Activated CD4-positive, alpha-beta T cell treated with anti-CD3 and anti-CD28 coated beads for 24 hours (primary cell): ENCODE results near the gene HYAL2.
A peak's percentile ranks its signal among the peaks of the same experiment; 100 is the strongest.

Experiments used
- DNase-seq, 2 donors: peaks; one replicate each; pipeline ENCODE4 v3.0.0-alpha.2; 2020; ENCODE audit warnings: low read depth in 2 of 2

The HYAL2 gene

DNA sequence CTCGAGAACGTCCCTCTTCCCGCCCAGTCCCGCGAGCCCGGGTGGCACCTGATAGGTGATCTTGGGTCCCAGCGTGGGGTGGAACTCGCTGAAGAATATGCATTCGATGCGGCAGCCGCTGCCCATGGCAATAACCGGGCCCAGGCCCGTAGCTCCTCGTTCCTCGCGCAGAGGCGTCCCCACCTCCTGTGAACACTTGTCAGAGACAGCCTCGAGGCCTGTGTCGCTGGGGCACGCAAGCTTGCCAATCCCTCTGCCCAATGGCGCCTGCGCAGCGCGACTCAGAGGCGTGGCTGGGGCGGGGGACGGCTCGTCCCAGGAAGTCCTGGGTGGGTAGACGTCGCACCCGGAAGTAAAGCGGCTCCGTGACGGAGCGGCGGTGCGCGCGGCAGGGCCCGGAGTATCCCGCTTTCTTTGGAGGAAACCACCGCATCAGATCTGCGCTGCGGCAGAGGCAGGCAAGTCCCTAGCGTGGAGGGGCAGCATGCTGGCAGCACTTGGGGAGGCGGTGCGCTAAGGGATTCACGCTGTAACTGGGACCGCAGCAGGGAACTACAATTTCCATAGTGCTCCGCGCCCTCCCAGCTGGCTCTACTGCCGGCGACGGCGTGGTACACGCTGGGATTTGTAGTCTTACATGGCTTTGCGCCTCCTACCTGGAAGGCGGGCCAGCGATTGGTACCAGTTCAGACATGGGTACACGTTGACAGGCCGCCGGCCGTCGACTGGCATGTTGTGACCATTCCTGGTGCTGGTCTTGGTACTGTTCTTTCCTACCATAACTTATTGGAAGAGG lies 28.2 kb upstream of the HYAL2 start, which contains the start of the genes CYB561D2 and NPRL2:
Gene CYB561D2 (plus strand): TSS at position 336 of the 796 bp plus-strand sequence. CDS start 572 bp downstream, outside the sequence.
Gene NPRL2 (minus strand): TSS at position 249 of the 796 bp plus-strand sequence. CDS start 123 bp downstream, at position 126.
- peak; percentile 98 for DNase-seq

DNA sequence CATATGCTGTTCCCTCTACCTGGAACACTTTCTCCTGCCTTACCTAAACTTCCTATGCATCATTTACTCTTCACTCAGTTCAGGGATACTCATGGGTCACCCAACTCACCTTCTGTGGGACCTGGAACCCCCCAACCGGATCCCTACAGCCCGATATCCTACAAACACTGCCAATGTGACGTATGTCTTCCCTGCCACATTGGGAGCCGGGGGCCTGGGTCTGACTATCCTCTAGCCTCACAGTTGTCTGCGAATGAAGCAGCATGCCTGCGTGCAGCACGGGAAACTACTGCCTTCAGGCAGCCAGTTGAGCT lies 27.6 kb upstream of the HYAL2 start:
- DNase-seq: no peak

GRCh38 chr3:50347187-50347813 lies 24.8 kb upstream of the HYAL2 start:
- peak; percentile 58 to 64 for DNase-seq

DNA sequence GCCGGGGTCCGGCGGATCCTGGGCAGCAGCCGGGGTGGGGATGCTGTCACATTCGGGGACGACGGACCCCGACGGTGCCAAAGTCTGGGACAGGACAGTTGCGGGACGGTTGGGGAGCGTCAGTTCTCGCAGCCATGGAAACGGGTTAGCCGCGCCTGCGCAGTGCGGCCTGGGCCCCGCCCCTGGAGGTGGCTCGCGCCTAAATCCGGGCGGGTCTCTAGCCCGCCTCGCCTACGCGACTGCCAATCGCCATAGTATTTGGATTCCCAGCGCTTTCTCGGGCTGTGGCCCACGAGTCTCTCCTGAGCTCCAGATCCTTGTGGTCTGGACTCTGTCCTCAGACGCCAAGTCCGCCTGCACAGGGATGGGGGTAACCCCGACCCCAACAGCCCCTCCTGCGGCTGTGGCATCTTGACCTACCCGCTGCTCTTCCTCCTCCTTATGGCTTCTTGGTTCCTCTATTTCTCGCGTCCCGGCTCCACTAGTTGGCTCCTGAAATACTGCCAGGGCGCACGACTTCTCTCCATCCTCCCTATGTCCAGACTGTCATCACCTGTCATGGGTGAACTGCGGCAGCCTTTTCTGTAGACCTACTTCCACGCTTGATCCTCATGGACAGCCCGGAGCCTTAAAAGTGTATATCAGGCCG lies 23.2 kb upstream of the HYAL2 start, which contains the start of gene ZMYND10:
Gene ZMYND10 (minus strand): TSS at position 147 of the 649 bp plus-strand sequence. CDS start 153 bp downstream, outside the sequence.
- DNase-seq: peak; percentile 56 to 74

GRCh38 chr3:50345008-50345407 lies 22.5 kb upstream of the HYAL2 start:
- no peak for DNase-seq

DNA sequence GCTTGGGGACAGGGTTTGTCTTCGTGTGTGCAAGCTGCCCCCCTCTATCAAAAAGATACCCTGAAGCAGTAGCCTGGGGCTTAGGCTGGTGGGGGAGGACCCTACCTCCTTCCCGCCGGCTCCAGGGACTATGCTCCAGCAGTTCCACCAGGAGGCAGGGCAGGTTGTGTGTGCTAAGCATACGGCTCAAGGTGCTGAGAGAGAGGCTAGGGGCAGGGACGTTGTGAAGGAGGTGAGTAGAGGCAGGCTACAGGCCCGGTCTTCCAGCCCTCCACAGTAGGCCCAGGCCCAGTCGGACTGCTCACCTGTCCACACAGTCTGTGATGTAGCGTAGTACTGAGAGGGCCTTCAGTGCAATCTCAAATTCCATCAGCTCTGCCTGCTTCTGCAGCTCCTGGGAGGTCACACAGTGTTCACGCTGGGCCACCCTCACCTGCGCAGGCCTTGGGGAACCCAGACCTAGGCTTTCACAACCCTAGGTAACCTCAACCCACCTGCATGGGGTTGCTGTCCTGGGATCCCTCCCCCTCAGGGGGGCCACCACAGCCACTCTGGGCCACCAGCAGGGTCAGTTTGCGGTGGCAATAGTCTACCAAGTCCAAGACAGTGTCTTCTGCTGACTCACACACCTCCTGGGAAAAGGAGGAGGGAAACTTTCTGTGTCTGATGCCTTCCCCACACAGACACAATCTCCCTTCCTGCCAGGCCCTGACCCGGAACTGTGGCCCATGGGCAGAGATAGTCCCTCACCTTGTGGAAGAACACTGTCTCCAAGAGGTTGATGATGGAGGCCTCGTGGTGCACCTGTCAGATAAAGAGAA lies 20.5 kb upstream of the HYAL2 start:
- DNase-seq: no peak

DNA sequence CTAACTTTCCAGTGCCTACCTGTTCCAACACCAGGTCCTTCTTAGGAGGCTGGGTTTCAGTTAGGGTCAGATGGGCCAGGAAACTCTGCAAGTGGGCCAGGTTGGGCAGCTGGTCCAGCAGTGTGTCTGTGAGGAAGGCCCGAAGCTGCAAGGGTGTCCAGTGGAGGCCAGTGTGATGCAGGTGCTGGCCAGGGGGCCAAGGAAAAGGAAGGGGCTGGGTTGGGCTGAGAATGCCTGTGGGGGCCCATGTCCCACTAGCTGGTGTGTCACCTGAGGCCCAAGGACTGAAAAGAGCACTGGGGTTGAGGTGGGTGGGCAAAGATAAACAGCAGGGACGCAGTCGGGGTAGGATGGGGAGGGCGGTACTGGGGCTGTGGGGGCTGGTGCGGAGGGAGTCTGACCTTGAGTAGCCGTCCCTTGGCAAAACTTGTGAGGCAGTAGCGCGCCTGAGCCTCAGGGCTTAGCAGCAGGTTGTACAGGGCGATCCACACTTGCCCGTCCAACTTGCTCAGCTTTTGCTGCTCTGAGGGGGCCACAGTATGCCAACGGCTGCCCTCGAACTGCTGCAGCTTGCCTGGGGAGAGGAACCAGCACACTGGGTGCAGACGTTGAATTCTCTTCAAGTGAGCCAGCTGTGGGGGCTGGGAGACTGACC lies 19.6 kb upstream of the HYAL2 start:
- DNase-seq: no peak

GRCh38 chr3:50341537-50341936 lies 19.0 kb upstream of the HYAL2 start:
- DNase-seq: no peak

GRCh38 chr3:50340448-50341329 lies 18.1 kb upstream of the HYAL2 start, which contains the start of gene RASSF1:
Gene RASSF1 (minus strand): TSS chr3:50340836. CDS start chr3:50340805, 31 bp downstream.
- DNase-seq: peak in 1 of 2 donors; percentile 71

- DNase-seq: no peak
Observed at GRCh38 chr3:50340147-50340447, 17.6 kb upstream of the HYAL2 start.

DNA sequence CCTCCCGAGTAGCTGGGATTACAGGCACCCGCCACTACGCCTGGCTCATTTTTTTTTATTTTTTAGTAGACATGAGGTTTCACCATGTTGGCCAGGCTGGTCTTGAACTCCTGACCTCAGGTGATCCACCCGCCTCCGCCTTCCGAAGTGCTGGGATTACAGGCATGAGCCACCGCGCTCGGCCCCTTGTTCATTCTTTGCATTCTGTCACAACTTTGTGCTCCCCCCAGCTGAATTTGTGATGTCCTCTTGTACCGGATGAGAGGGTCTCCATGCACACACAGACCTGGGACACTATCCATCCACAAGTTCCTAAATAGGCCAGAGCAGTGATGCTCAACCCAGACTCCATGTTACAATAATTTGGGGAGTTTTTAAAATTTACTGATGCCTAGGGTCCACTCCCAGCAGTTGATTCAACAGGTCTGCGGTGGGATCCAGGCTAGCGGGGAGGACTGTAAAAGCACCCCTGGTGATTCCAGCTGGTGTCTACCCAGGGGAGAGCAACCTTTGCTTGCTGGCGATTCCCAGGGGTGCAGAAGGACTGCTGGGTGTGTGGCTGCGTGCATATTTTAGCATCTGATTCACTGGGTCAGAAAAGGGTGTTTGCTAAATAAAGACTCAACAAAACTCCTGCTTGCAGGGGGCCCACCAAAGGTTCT lies 17.1 kb upstream of the HYAL2 start:
- DNase-seq: no peak

GRCh38 chr3:50338965-50339364 lies 16.4 kb upstream of the HYAL2 start:
- no peak for DNase-seq

DNA sequence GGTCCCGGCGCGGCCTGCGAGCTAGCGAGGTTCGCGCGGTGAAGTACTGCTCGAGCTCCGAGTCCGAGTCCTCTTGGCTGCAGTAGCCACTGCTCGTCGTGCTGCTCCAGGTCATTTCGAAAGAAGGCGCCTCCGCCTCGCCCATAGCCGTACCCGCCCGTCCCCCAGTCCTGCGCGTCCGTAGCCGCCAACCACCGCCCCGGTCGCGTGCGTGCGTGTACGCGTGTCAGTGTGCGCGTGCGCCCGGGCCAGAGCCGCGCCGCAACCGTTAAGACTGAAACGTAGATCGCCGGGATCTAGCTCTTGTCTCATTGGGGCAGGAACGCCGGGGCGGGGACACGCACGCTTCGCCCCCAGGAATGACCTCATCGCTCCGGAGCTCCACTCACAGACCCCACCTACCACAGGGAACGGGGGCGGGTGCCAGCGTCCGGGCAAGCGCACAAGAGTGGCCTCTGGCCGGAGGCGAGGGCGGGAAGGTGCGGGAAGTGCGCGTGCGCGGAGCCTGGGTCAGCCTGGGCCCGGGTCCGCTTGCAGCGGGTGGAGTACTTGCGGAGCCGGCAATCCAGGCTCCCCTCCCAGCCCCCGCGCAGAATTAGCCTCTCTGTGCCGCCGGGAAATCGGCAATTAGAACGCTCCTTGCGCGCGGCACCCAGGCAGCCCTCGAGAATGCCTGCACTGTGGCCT lies 14.8 kb upstream of the HYAL2 start:
- DNase-seq: peak; percentile 94 to 97

DNA sequence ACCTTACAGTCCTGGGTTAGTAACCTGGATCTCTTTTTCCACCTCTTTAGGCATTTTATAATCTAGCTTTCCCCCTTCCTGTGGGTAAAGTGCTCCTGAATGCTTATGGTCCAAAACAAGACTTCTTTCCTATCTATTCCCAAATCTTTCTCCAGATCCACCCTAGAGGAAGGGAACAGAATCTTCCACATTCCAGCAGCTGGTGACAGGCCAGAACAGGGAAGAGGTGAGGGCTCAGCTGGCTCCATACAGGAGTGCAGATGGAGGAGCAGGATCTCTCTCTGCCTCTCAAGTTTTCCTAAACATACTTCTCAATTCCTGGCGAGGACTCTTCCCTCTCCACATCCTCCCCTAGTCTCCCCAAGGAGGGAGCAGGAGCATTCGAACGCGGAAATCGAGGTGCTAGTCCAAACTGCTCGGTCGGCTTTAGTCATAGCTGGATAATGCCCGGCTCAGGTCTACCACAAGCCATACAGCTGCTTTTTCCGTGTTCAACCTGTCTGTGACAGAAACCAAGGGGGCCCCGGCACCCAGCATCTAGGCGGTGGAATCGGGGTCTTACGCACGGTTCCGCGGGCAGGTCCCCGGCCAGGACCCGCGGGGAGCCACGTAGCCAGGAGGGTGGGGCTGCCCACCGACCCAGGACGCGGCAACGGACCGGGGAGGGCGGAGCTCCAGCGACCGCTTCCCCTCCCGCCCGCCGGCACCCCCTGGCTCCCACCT lies 14.1 kb upstream of the HYAL2 start:
- DNase-seq: no peak

DNA sequence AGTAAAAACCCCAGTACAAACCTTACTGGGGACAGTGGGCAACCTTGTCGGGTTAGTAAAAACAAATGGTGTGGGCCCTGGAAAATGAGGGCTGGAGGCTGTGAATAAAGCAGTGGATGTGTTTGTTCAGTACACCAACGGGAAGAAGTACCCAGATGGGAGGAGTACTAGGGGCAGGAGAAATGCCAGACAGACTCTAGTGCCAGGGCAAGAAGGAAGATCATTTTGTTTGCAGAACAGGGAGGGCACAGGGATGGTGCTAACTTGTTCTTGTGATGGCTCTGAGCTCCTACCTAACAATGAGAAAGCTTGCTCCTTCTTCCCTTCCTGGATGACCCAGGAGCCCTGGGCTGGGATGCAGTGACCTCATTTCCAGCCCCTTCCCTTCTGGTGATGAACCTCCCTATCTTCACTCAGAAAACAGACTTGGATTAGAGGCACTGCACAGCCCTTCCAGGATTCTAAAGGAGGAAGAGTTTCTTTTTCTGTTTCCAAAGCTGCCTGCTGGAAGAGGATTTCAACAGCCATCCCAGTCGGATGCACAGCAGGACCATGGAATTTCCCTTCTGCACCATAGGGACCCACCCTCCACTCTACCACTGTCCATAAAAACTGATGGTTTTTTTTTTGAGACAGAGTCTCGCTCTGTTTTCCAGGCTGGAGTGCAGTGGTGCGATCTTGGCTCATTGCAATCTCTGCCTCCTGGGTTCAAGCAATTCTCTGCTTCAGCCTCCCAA lies 12.0 kb upstream of the HYAL2 start:
- no peak for DNase-seq

DNA sequence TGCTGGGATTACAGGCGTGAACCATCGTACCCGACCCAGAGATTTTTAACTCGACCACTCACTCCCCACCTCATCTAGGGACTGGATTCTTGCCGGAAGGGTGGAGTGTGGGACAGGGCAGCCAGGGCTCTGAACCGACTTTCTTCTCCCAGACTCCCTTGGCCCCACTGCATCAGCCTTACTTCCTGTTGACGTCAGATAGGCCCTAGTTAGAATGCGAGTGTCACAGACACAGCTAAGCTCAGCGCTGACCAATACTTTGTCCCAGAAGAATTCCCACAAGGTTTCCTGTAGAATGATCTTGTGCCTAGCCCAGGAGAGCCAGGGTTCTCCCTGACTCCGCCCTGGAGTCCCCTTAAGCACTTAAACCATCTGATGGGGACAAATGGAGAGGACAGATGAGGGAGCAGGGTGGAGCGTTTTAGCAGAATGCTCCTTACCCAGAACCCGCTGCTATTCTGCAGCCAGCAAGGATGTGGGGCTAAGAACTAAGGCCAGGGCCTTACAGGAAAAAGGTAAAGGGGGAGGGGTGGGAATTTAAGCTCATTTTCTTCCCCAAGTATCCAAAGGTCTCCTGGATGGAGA lies 11.3 kb upstream of the HYAL2 start:
- DNase-seq: no peak

DNA sequence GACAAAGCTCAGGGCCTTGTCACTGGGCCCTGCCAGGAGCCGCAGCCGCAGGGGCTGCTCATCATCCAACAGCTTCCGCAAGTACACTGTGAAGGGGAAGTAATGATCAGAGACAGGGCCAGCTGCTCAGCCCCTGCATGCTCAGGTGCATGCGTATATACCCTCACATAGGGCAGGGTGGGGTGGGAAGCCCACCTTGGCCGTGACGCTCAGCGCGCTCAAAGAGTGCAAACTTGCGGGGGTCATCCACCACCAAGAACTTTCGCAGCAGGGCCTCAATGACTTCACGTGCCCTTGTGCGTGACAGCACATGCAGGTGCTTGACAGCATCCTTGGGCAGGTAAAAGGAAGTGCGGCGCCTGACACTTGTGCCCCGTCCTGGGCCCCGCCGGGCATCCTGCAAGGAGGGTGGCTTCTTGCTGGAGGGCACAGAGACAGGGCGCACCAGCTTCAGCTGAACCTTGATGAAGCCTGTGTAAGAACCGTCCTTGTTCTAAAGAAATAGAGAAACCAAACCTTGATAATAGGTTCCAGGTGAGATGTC lies 8.9 kb upstream of the HYAL2 start:
- DNase-seq: no peak
